Measurements from ENCODE around the gene TMEM86B.

DNA sequence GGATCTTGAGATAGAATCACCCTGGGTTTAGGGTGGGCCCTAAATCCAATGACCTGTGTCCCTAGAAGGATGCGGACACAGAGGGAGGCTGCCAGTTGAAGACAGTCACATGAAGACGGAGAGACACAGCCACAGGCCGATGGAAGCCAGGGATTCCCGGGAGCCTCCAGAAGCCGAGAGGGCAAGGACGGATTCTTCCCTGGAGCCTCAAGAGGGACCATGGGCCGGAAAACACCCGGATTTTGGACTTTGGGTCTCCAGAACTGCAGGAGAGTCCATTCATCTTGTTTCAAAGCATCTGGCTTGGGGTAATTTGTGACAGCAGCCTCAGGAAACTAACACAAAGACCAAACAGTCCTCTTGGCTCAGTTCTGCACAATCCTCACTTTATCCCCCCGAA lies 2.3 kb downstream of the TMEM86B start:
- TF ChIP-seq, protein P1, sequence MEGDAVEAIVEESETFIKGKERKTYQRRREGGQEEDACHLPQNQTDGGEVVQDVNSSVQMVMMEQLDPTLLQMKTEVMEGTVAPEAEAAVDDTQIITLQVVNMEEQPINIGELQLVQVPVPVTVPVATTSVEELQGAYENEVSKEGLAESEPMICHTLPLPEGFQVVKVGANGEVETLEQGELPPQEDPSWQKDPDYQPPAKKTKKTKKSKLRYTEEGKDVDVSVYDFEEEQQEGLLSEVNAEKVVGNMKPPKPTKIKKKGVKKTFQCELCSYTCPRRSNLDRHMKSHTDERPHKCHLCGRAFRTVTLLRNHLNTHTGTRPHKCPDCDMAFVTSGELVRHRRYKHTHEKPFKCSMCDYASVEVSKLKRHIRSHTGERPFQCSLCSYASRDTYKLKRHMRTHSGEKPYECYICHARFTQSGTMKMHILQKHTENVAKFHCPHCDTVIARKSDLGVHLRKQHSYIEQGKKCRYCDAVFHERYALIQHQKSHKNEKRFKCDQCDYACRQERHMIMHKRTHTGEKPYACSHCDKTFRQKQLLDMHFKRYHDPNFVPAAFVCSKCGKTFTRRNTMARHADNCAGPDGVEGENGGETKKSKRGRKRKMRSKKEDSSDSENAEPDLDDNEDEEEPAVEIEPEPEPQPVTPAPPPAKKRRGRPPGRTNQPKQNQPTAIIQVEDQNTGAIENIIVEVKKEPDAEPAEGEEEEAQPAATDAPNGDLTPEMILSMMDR (IDR thresholded peaks at IDR 0.05), result no peak
- TF ChIP-seq POLR2A (IDR thresholded peaks at IDR 0.05), result no peak

Measured in testis (tissue), 2 donors.